Pulmonary artery endothelial cell (primary cell): Measurements from ENCODE around the gene OMP. TPM values are rescaled to one million over a fixed set of nuclear protein-coding genes. Genes with fewer than 3 reads are reported as not detected.
A peak's percentile ranks its signal among the peaks of the same experiment; 100 is the strongest.
"Not testable (repeated sequence)": the region's sequence is repeated elsewhere in the genome, so short reads cannot be mapped to it uniquely, and the experiment has no call there.

Experiments used
- DNase-seq: peaks from one replicate; pipeline ENCODE4 v3.0.0-alpha.2; 2011; ENCODE audit warnings: low read depth, low spot score
- total RNA-seq: library from RNA; depleted of rRNA; stranded (reverse); fragments of >200 nt; gene quantifications from 2 replicates; pipeline ENCODE4 v1.2.3, GENCODE V29; 2014

The OMP gene
- 0.42 TPM in 1 of 2 replicates, not detected in the other for total RNA-seq

- no peak for DNase-seq
These were observed at the start of gene OMP for GRCh38 chr11:77102246-77103210. TSS of gene OMP (plus strand) at chr11:77102840. CDS start at chr11:77102840, 0 bp downstream.

- DNase-seq = no peak
These were observed 49.2 kb upstream of the OMP start for GRCh38 chr11:77053217-77054015.

GRCh38 chr11:77054084-77054483, 48.6 kb upstream of the OMP start:
- no peak for DNase-seq

- no peak for DNase-seq
These were observed 47.5 kb upstream of the OMP start for GRCh38 chr11:77055101-77055561.

GRCh38 chr11:77055913-77056312, 46.7 kb upstream of the OMP start:
- no peak for DNase-seq

GRCh38 chr11:77056814-77057402, 45.7 kb upstream of the OMP start:
- DNase-seq = no peak

- DNase-seq = no peak
These were observed 44.6 kb upstream of the OMP start for GRCh38 chr11:77057938-77058474.

GRCh38 chr11:77058900-77059299, 43.7 kb upstream of the OMP start:
- DNase-seq = no peak

- no peak for DNase-seq
These were observed 42.8 kb upstream of the OMP start for GRCh38 chr11:77059806-77060205.

- no peak for DNase-seq
These were observed 42.4 kb upstream of the OMP start for GRCh38 chr11:77060234-77060633.

GRCh38 chr11:77061258-77061657, 41.4 kb upstream of the OMP start:
- DNase-seq = not testable (repeated sequence)

- DNase-seq = no peak
These were observed 39.7 kb upstream of the OMP start for GRCh38 chr11:77062924-77063323.

- DNase-seq = no peak
These were observed 39.2 kb upstream of the OMP start for GRCh38 chr11:77063407-77063806.

GRCh38 chr11:77063861-77064260, 38.8 kb upstream of the OMP start:
- no peak for DNase-seq

- DNase-seq = no peak
These were observed 37.9 kb upstream of the OMP start for GRCh38 chr11:77064648-77065217.

- DNase-seq = no peak
These were observed 36.8 kb upstream of the OMP start for GRCh38 chr11:77065878-77066228.

GRCh38 chr11:77066229-77067042, 36.2 kb upstream of the OMP start, which contains the start of gene CAPN5:
TSS of gene CAPN5 (plus strand) at chr11:77066971. CDS start at chr11:77084887, 17,916 bp downstream.
- DNase-seq = peak; percentile 70

- DNase-seq = no peak
These were observed 34.7 kb upstream of the OMP start for GRCh38 chr11:77067861-77068443.

GRCh38 chr11:77068457-77069335, 33.9 kb upstream of the OMP start:
- DNase-seq = no peak
